Measurements from ENCODE around the gene DSTN. TPM values are rescaled to one million over a fixed set of nuclear protein-coding genes. Genes with fewer than 3 reads are reported as not detected.

DSTN gene
- total and polyA plus RNA-seq, 9 of the 15 experiments (the other 6 are each of a cell fraction or from before 2014, with no cell fraction given), result 25.7 to 88.3 (median 61.0) TPM

- intact Hi-C loops (cut with micrococcal nuclease) (loop anchor here (5.0 kb wide), 1 partner anchor 343 kb away; no protein-coding TSS in a partner anchor), in situ Hi-C loops (cut with MboI) (no loop called here)
- Histone ChIP-seq H4K20me1 (replicated peaks; ENCODE audit: control insufficient read depth, insufficient read depth, low read length) (no peaks in the 10 kb centered on the region), H3K9ac (ENCODE audit: insufficient read depth in 1 of 2, low read depth in 2 of 2, low read length in 2 of 2) (no peak overlapping the region), H3K27ac (ENCODE audit: extremely low read depth, low read depth, low read length) (no peak overlapping the region), H3K79me2 (ENCODE audit: control insufficient read depth, insufficient read depth, low read length) (no peaks in the 10 kb centered on the region), H3K9me1 (ENCODE audit: control insufficient read depth, insufficient read depth, low read length) (peaks cover 5% of the 10 kb centered on the region), H2AFZ (ENCODE audit: low read depth, low read length) (no peak overlapping the region), H3K4me3 (no peak overlapping the region), H3K36me3 (ENCODE audit: control insufficient read depth, insufficient read depth, low read length) (peaks cover 23% of the 10 kb centered on the region; the same call in 1 of the 3 replicates), H3K4me1 (replicated peaks in 1 of 2; ENCODE audit: control insufficient read depth in 2 of 2, insufficient read depth in 2 of 2, low read length in 2 of 2) (peaks cover 0 to 3% of the 10 kb centered on the region in 2 experiments; a peak in 2 of 5 replicates), H3K27me3 (ENCODE audit: control insufficient read depth in 2 of 2, insufficient read depth in 2 of 2, low read length in 2 of 2) (no peaks in the 10 kb centered on the region), H3K4me2 (ENCODE audit: insufficient read depth, low read length) (no peak overlapping the region), H3K9me3 (replicated peaks; ENCODE audit: control insufficient read depth, insufficient read depth, low read depth, low read length) (0 out of 2 replicates have a peak, but pooled peaks cover 2% of the 10 kb centered on the region)
- WGBS (ENCODE audit: insufficient coverage, low coverage, missing lambda C conversion rate), result 74% methylated on average over 11 of the region's 11 CpGs
- ATAC-seq (no peak), DNase-seq (ENCODE audit: extremely low read depth in 1 of 4, low spot score in 3 of 4) (no peak), FAIRE-seq (no peak)
- TF ChIP-seq ESRRB (CRISPR knock-in tag; IDR thresholded peaks at IDR 0.05; ENCODE audit: borderline replicate concordance) (no peak), KLF10 (CRISPR knock-in tag; IDR thresholded peaks at IDR 0.05) (no peak), KHSRP (IDR thresholded peaks at IDR 0.05) (no peak), TRIM28 (IDR thresholded peaks at IDR 0.05) (no peak), MCM2 (IDR thresholded peaks at IDR 0.05; ENCODE audit: low read depth) (no peak), TAF1 (IDR thresholded peaks at IDR 0.05; ENCODE audit: control insufficient read depth, extremely low read depth, insufficient read depth, low read length, severe bottlenecking) (no peak), GABPB2 (CRISPR knock-in tag; conservative IDR thresholded peaks at IDR 0.05) (no peak)
- CTCF ChIA-PET (ENCODE audit: low intra/inter-chr PET ratio), result interaction anchor here (0.7 kb wide), 2 partner anchors 20 to 244 kb away, joined by 3 to 7 read pairs; no protein-coding TSS in a partner anchor
- no TSS peak for BruUV-seq (replicated peaks)
- POLR2A ChIA-PET, result interaction anchor here (0.6 to 0.8 kb wide), 2 partner anchors 247 to 281 kb away, joined by 3 read pairs; no protein-coding TSS in a partner anchor
Measured at GRCh38 chr20:17653835-17654648, 84.2 kb downstream of the DSTN start.
